Panc1 (cell line): ENCODE results near the gene SLIT1.

ENCODE experiments used
- CTCF ChIP-seq: fragments of 450-650 bp; IDR thresholded peaks from 2 replicates; pipeline ENCODE4 v1.5.1; 2017; ENCODE audit warnings: mild to moderate bottlenecking
- POLR2AphosphoS5 ChIP-seq: IDR thresholded peaks from 2 replicates; pipeline ENCODE4 v1.6.1; 2012; ENCODE audit warnings: mild to moderate bottlenecking, low read depth, low read length, moderate library complexity
- REST ChIP-seq, 2 experiments: IDR thresholded peaks; 2 replicates each; pipeline ENCODE4 v1.6.1; 2011 to 2012; ENCODE audit warnings: low read depth in 2 of 2, control low read depth in 1 of 2, low read length in 1 of 2, mild to moderate bottlenecking in 1 of 2, moderate library complexity in 1 of 2; ENCODE audit not compliant: insufficient read depth in 1 of 2
- TCF7L2 ChIP-seq: IDR thresholded peaks from 2 replicates; pipeline ENCODE4 v1.6.1; 2011; ENCODE audit warnings: mild to moderate bottlenecking, low read depth, low read length, inconsistent platforms

- no peak for TF ChIP-seq CTCF
- no peak for TF ChIP-seq POLR2AphosphoS5
- TF ChIP-seq TCF7L2, result no peak
- no peak for TF ChIP-seq REST (IDR thresholded peaks at IDR 0.05; ENCODE audit: insufficient read depth in 1 of 2, low read depth in 2 of 2, low read length in 1 of 2)
Measured at GRCh38 chr10:96973809-96974747, 211.7 kb downstream of the SLIT1 start.
